ENCODE results near the gene SLC1A7. TPM values are rescaled to one million over a fixed set of nuclear protein-coding genes. Genes with fewer than 3 reads are reported as not detected.

Gene SLC1A7
- total and polyA plus RNA-seq, 2 experiments from 2014 or later = not detected

DNA sequence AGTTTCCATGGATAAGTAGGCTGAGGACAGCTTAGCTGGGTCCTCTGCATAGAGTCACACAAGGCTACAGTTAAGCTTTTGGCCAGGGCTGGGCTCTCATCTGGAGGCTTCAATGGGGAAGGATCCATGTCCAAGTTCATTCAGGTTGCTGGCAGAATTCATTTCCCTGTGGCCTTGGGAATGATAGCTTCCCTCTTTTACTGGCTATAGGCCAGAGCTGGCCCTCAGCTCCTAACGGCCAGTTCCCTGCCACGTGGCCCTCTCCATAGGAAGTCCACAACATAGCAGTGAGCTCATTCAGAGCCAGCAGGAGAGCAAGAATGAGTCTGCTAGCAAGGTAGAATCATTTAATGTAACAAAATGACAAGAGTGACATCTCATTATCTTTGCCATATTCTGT is 95.5 kb downstream of the SLC1A7 start:
- Histone ChIP-seq H3K4me3 (no peak overlapping the region), H3K9me3 (ENCODE audit: low read depth) (no peaks in the 10 kb centered on the region), H3K36me3 (peaks cover 5% of the 10 kb centered on the region), H3K4me1 (ENCODE audit: low read depth) (peaks cover 48% of the 10 kb centered on the region), H3K27me3 (no peaks in the 10 kb centered on the region), H3K27ac (peak overlapping the region; percentile 84)
- TF ChIP-seq, protein P1, sequence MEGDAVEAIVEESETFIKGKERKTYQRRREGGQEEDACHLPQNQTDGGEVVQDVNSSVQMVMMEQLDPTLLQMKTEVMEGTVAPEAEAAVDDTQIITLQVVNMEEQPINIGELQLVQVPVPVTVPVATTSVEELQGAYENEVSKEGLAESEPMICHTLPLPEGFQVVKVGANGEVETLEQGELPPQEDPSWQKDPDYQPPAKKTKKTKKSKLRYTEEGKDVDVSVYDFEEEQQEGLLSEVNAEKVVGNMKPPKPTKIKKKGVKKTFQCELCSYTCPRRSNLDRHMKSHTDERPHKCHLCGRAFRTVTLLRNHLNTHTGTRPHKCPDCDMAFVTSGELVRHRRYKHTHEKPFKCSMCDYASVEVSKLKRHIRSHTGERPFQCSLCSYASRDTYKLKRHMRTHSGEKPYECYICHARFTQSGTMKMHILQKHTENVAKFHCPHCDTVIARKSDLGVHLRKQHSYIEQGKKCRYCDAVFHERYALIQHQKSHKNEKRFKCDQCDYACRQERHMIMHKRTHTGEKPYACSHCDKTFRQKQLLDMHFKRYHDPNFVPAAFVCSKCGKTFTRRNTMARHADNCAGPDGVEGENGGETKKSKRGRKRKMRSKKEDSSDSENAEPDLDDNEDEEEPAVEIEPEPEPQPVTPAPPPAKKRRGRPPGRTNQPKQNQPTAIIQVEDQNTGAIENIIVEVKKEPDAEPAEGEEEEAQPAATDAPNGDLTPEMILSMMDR (IDR thresholded peaks at IDR 0.05; ENCODE audit: low read depth, low read length) = no peak
- peak in 1 of 2 donors; percentile 84 for DNase-seq (ENCODE audit: low read depth in 1 of 2, low spot score in 1 of 2)

DNA sequence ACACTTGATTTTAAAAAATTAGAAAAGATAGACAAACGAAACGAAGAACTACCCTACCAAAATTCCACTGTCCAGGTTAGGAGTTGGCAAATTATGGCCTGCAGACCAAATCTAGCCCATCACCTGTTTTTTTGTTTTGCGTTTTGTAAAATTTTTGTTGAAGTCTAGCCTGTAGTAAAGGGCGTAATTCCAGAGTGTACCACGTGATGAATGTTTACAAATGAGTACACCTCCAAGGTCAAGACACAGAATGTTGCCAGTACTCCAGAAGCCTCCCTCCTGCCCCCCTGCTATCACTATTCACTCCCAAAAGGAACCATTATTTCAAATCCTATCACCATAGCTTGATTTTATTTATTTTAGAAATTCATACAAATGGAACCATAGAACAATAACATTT is 97.5 kb downstream of the SLC1A7 start:
- DNase-seq (ENCODE audit: low read depth in 1 of 2, low spot score in 1 of 2) = no peak
- H3K36me3 ChIP-seq = peaks cover 2% of the 10 kb centered on the region
- no peaks in the 10 kb centered on the region for H3K9me3 ChIP-seq (ENCODE audit: low read depth)
- peaks cover 38% of the 10 kb centered on the region for H3K4me1 ChIP-seq (ENCODE audit: low read depth)
- TF ChIP-seq, protein P1 (IDR thresholded peaks at IDR 0.05; ENCODE audit: low read depth, low read length) = no peak
- no peak overlapping the region for H3K4me3 ChIP-seq
- H3K27ac ChIP-seq = no peak overlapping the region
- H3K27me3 ChIP-seq = no peaks in the 10 kb centered on the region

DNA sequence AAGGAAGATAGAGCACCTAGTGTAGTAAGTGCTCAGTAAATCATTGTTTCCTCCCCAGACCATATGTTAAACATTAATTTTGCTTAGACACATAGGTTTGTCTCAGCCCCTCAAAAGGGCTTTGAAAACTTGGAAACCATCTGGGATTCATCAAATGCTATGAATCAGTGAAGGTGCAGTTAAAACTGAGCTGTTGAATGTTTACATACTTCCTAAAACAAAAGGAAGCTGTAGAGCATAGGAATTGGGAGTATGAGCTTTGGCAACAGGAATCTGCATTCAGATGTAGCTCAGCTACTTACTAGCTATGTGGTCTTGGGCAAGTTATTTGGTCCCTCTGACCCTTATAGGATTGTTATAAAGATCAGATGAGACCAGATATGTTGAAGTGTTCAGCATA is 99.2 kb downstream of the SLC1A7 start:
- no peak overlapping the region for H3K27ac ChIP-seq
- TF ChIP-seq, protein P1 (IDR thresholded peaks at IDR 0.05; ENCODE audit: low read depth, low read length) = no peak
- DNase-seq (ENCODE audit: low read depth in 1 of 2, low spot score in 1 of 2) = peak in 1 of 2 donors; percentile 36
- H3K4me1 ChIP-seq (ENCODE audit: low read depth) = peaks cover 22% of the 10 kb centered on the region
- peaks cover 6% of the 10 kb centered on the region for H3K36me3 ChIP-seq
- H3K9me3 ChIP-seq (ENCODE audit: low read depth) = no peaks in the 10 kb centered on the region
- no peaks in the 10 kb centered on the region for H3K27me3 ChIP-seq
- no peak overlapping the region for H3K4me3 ChIP-seq

DNA sequence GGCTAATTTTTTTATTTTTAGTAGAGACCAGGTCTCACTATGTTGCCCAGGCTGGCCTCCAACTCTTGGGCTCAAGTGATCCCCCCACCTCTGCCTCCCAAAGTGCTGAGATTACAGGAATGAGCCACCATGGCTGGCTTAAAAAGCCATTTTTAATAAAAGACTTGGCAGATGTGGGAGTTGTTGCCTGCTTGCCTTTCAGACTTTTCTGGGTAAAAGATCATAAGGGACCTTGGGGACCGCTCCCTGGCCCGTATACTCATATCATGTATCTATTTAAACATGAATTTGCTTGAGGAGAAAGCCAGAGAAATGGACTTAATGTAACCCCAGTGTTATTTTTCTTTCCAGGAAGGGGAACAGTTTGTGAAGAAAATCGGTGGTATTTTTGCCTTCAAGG is 103.9 kb downstream of the SLC1A7 start:
- TF ChIP-seq, protein P1 (IDR thresholded peaks at IDR 0.05; ENCODE audit: low read depth, low read length) = no peak
- Histone ChIP-seq H3K4me3 (no peak overlapping the region), H3K27me3 (no peaks in the 10 kb centered on the region), H3K36me3 (peaks cover 6% of the 10 kb centered on the region), H3K27ac (no peak overlapping the region), H3K4me1 (ENCODE audit: low read depth) (no peaks in the 10 kb centered on the region), H3K9me3 (ENCODE audit: low read depth) (no peaks in the 10 kb centered on the region)
- no peak for DNase-seq (ENCODE audit: low read depth in 1 of 2, low spot score in 1 of 2)

Other genes with a start within 250 kb of the SLC1A7 start
- 25.6 and 74.9 TPM in 2 replicates for gene ECHDC2, start 220.9 kb downstream of the SLC1A7 start, total RNA-seq
- gene ECHDC2, start 220.9 kb downstream of the SLC1A7 start, polyA plus RNA-seq = 31.0 and 68.7 TPM in 2 replicates
- gene SCP2, start 215.4 kb downstream of the SLC1A7 start, total RNA-seq = 131 and 134 TPM in 2 replicates
- 236 and 259 TPM in 2 replicates for gene SCP2, start 215.4 kb downstream of the SLC1A7 start, polyA plus RNA-seq
- gene PODN, start 80.4 kb downstream of the SLC1A7 start, total RNA-seq = 3.7 and 6.5 TPM in 2 replicates
- 2.6 and 2.8 TPM in 2 replicates for gene PODN, start 80.4 kb downstream of the SLC1A7 start, polyA plus RNA-seq
- 47.1 and 60.8 TPM in 2 replicates for gene CPT2, start 54.2 kb upstream of the SLC1A7 start, total RNA-seq
- 52.3 and 60.1 TPM in 2 replicates for gene CPT2, start 54.2 kb upstream of the SLC1A7 start, polyA plus RNA-seq
- gene CZIB, start 78.0 kb upstream of the SLC1A7 start, total RNA-seq = 49.7 and 62.2 TPM in 2 replicates
- gene CZIB, start 78.0 kb upstream of the SLC1A7 start, polyA plus RNA-seq = 83.7 and 94.4 TPM in 2 replicates
- gene MAGOH, start 95.9 kb upstream of the SLC1A7 start, total RNA-seq = 30.9 and 36.6 TPM in 2 replicates
- 24.6 and 27.9 TPM in 2 replicates for gene MAGOH, start 95.9 kb upstream of the SLC1A7 start, polyA plus RNA-seq
- gene LRP8, start 185.4 kb upstream of the SLC1A7 start, total RNA-seq = 7.0 and 9.7 TPM in 2 replicates
- gene LRP8, start 185.4 kb upstream of the SLC1A7 start, polyA plus RNA-seq = 5.4 and 9.0 TPM in 2 replicates

Data from cardiac muscle cell (in vitro differentiated cells and primary cell).